ENCODE measurements around the gene EDC4.
"Not testable (repeated sequence)": the region's sequence is repeated elsewhere in the genome, so short reads cannot be mapped to it uniquely, and the experiment has no call there.

Gene EDC4

DNA sequence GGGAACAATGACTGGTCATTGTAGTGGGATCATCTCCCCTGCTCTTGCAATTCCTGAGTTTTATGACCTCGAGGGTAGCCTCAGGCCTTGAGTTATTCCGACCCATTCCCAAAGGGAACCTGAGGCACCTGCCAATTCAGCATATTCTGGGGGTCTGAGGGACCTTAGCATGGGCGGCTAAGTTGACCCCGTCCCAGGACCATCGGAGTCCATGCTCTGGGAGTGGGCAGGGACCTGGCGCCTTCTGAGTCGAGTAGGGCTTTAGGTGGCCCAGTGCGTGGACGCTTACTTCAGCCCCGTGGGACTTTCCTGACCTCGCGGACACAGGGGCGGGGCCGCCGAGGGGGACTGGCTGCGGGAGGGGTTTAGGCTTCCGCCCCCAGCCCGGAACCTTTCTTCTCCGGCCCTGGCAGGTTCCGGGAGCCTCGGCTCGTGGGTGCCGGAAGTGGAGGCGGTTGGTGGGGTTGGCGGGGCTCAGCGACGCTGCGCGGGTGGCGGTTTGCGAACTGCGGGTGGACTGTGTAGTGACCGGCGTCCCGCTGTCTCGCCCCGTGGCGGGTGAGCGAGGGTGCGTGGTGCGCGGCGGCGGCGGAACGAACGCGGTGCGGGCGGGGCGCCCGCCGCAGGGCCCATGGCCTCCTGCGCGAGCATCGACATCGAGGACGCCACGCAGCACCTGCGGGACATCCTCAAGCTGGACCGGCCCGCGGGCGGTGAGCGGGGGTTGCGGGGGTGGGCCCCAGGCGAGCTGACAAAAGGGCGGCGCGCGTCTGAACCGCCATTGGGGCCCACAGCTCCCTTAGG is at the start of gene EDC4:
Gene EDC4, plus strand, starts transcription at position 422 of the 804 bp plus-strand sequence. Its CDS starts 210 bp downstream, at position 632.
- DNase-seq = peak; percentile 83 to 92

- DNase-seq = no peak
These were observed 47.7 kb upstream of the EDC4 start for GRCh38 chr16:67825119-67825518.

- DNase-seq = no peak
These were observed 46.9 kb upstream of the EDC4 start for GRCh38 chr16:67825906-67826305.

DNA sequence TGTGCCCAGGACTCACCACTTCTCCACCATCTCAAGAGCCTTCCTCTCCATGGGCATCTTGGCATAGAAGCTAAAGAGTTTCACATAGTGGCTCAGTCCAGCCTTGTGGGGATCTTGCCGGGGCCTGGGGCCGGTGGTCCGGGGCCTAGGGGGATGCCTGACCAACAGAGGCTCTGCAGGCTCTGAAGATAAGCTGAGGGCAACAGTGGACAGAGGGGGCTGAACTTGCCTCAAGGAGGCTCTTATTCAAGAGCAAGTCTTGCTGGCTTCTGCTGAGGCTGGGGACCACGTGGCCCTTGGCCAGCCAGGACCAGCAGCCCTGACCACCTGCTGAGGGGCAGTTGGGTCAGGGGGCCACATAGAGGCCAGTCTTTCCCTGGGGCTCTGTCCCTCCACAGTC is 44.2 kb upstream of the EDC4 start:
- no peak for DNase-seq

- no peak for DNase-seq
These were observed 39.8 kb upstream of the EDC4 start for GRCh38 chr16:67833030-67833414.

- peak; percentile 91 to 95 for DNase-seq
These were observed 39.2 kb upstream of the EDC4 start for GRCh38 chr16:67833415-67834241.

DNA sequence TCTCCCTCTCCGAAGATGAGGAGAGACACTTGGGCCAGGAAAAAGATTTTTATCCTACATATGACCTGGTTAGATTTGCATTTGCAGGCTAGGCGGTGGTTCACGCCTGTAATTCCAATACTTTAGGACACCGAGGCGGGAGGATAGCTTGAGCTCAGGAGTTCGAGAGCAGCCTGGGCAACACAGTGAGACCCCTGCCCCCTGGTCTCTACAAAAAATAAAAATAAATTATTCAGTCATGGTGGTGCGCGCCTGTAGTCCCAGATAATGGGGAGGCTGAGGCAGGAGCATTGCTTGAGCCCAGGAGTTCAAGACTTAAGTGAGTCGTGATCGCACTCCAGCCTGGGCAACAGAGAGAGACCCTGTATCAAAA is 38.6 kb upstream of the EDC4 start:
- DNase-seq = no peak

GRCh38 chr16:67837190-67837589 is 35.7 kb upstream of the EDC4 start:
- not testable (repeated sequence) for DNase-seq

- DNase-seq = no peak
These were observed 35.0 kb upstream of the EDC4 start for GRCh38 chr16:67837811-67838210.

GRCh38 chr16:67841198-67841815 is 31.5 kb upstream of the EDC4 start:
- no peak for DNase-seq

GRCh38 chr16:67841816-67842508 is 30.9 kb upstream of the EDC4 start, which contains the start of gene THAP11:
Gene THAP11, plus strand, starts transcription at chr16:67842320. Its CDS starts 235 bp downstream, at chr16:67842555.
- DNase-seq = peak; percentile 92 to 96

DNA sequence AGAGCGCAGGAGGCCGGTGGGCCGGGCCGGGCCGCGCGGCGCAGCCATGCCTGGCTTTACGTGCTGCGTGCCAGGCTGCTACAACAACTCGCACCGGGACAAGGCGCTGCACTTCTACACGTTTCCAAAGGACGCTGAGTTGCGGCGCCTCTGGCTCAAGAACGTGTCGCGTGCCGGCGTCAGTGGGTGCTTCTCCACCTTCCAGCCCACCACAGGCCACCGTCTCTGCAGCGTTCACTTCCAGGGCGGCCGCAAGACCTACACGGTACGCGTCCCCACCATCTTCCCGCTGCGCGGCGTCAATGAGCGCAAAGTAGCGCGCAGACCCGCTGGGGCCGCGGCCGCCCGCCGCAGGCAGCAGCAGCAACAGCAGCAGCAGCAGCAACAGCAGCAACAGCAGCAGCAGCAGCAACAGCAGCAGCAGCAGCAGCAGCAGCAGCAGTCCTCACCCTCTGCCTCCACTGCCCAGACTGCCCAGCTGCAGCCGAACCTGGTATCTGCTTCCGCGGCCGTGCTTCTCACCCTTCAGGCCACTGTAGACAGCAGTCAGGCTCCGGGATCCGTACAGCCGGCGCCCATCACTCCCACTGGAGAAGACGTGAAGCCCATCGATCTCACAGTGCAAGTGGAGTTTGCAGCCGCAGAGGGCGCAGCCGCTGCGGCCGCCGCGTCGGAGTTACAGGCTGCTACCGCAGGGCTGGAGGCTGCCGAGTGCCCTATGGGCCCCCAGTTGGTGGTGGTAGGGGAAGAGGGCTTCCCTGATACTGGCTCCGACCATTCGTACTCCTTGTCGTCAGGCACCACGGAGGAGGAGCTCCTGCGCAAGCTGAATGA is 30.1 kb upstream of the EDC4 start:
- DNase-seq = peak; percentile 51 to 73

- DNase-seq = no peak
These were observed 29.5 kb upstream of the EDC4 start for GRCh38 chr16:67843343-67843765.

DNA sequence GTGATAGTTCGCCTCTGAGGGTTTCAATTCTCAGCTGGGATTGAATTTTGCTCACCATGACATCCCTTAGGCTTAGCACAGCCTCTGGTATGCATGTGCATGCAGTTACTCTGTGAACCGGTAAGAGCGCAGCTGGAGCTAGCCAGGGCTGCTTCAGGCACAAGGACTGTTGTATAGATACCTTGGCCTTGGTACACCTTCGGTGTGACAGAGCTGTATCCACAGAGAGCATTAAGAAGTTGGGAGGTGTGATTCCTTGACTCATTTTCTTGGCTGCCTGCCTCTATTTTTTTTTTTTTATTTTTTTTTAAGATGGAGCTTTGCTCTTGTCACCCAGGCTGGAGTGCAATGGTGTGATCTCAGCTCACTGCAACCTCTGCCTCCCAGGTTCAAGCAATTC is 28.4 kb upstream of the EDC4 start:
- no peak for DNase-seq

DNA sequence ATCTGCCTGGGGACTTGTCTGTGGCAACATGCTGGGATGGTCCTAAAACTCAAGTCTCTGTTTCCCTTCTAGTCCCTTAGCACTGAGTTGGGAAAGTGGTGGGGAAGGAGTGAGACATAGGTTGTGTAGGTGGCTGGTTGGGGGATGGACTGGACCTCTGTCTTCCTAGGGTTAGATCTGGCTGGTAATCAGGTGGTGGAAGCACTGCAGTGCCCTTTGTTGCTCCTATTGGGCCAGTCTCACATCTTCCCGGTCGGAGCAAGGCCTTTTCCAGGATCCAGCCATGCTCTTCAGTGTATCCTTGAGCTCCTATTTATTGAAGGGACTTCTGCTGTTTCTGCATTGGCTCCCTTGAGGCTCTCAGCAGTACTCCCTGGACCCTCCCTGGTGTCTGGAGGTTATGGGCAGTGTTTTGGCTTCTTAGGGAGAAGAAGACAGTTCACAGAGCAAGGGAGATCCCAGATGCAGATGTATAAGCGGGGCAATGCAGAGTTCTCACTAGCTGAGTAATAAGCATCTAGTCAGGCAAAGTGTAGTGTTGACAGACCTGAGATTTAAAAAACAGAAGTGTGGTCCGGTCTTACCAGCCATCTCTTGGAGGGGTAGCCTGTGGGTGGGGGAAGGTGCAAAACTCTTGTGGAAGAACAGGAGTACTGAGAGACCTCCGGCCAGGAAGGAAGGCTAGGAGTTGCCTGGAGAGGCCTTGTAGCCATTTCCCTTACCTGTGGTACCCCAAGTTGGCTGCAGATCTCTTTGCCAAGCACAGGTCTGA is 27.4 kb upstream of the EDC4 start:
- no peak for DNase-seq

DNA sequence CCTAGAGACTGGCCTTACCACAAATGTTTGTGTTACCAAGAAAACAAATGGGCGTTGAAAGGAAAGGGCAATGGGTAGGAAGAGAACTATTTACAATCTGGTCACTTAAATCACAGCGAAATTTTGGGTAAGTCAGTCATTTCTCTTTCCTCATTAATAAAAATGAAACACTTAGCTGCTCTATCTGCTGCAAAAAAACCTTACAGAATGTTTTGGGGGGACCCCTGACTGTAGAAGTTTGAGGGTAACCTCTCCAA is 26.9 kb upstream of the EDC4 start:
- DNase-seq = no peak

GRCh38 chr16:67846320-67847063 is 26.4 kb upstream of the EDC4 start, which contains the start of gene NUTF2:
Gene NUTF2, plus strand, starts transcription at chr16:67846933. Its CDS starts 18,198 bp downstream, at chr16:67865131.
- peak; percentile 93 to 96 for DNase-seq

DNA sequence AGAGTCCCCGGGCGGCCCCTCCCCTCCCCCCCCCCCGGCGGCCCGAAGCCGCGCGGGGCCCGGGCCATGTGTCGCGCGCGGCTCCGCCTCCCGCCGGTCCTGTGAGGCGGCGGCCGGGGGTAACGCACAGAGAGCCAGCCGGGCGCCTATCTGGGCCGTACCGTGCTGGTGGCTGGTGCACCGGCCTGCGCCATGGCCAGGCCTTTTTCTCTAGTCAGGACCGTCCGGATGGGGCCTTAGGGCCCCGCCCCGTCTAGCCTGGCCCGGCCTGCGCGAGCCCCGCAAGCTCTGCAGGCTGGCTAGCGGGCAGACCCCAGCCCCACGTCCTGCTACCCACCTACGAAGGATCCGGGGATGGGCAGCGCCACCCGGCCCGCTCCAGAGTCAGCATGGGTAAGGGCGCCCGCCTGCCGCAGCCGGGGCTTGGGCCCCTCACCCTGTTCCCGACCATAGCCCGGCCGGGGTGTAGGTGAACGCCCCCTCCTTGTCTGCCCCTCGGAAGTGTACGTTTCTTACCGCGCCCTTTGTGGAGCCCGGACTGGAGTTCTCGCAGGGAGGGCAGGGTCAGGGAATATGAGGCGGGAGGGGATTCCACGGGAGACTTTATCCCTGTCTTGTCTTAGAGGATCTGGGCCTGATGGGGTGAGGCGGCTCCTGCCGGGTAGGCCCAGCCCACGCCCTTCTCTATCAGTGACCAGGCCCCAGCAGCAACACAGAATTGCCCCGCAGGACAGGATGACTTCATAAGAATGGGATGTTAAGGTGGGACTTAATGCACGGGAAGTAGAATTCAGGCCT is 25.6 kb upstream of the EDC4 start, which contains the start of gene CENPT:
Gene CENPT, minus strand, starts transcription at position 630 of the 798 bp plus-strand sequence. CDS start 13,834 bp downstream, outside the sequence.
- no peak for DNase-seq

GRCh38 chr16:67848118-67848517 is 24.7 kb upstream of the EDC4 start:
- DNase-seq = no peak

Data from CD4-positive, alpha-beta T cell treated with Interferon alpha-2 for 1 hour (primary cell).